Measurements from ENCODE around the gene RFWD3.

Gene RFWD3

GRCh38 chr16:74699666-74700065 is 33.0 kb upstream of the RFWD3 start:
- Histone ChIP-seq H3K4me1 (ENCODE audit: control insufficient read depth in 5 of 5, insufficient read depth in 5 of 5, low read length in 5 of 5) (peaks cover 0 to 37% (median 32%) of the 10 kb centered on the region in 5 donors), H3K27ac (ENCODE audit: low read depth, low read length) (peak overlapping the region; percentile 71), H3K4me3 (ENCODE audit: low read depth in 1 of 5, low read length in 5 of 5) (peak overlapping the region; percentile 35 to 96 (median 83)), H3K36me3 (ENCODE audit: control insufficient read depth in 5 of 5, insufficient read depth in 5 of 5, low read length in 5 of 5) (peaks cover 0 to 9% (median 4%) of the 10 kb centered on the region in 5 donors), H3K27me3 (ENCODE audit: control insufficient read depth in 5 of 5, insufficient read depth in 4 of 5, low read length in 5 of 5) (no peaks in the 10 kb centered on the region), H3K9me3 (ENCODE audit: control insufficient read depth in 5 of 5, low read length in 5 of 5) (no peaks in the 10 kb centered on the region), H3K9ac (ENCODE audit: low read length in 5 of 5) (peak overlapping the region in 3 of 5 donors; percentile 63 to 87 (median 79))

GRCh38 chr16:74698222-74698621 is 31.5 kb upstream of the RFWD3 start:
- Histone ChIP-seq H3K9ac (ENCODE audit: low read length in 5 of 5) (peak overlapping the region in 2 of 5 donors; percentile 47), H3K9me3 (ENCODE audit: control insufficient read depth in 5 of 5, low read length in 5 of 5) (no peaks in the 10 kb centered on the region), H3K27me3 (ENCODE audit: control insufficient read depth in 5 of 5, insufficient read depth in 4 of 5, low read length in 5 of 5) (no peaks in the 10 kb centered on the region), H3K36me3 (ENCODE audit: control insufficient read depth in 5 of 5, insufficient read depth in 5 of 5, low read length in 5 of 5) (peaks cover 0 to 14% (median 11%) of the 10 kb centered on the region in 5 donors), H3K4me1 (ENCODE audit: control insufficient read depth in 5 of 5, insufficient read depth in 5 of 5, low read length in 5 of 5) (peaks cover 0 to 37% (median 32%) of the 10 kb centered on the region in 5 donors), H3K4me3 (ENCODE audit: low read depth in 1 of 5, low read length in 5 of 5) (peak overlapping the region in 4 of 5 donors; percentile 30 to 47 (median 36)), H3K27ac (ENCODE audit: low read depth, low read length) (peak overlapping the region; percentile 71)

- Histone ChIP-seq H3K36me3 (ENCODE audit: control insufficient read depth in 5 of 5, insufficient read depth in 5 of 5, low read length in 5 of 5) (peaks cover 0 to 34% (median 28%) of the 10 kb centered on the region in 5 donors), H3K27ac (ENCODE audit: low read depth, low read length) (peak overlapping the region; percentile 42), H3K4me1 (ENCODE audit: control insufficient read depth in 5 of 5, insufficient read depth in 5 of 5, low read length in 5 of 5) (peaks cover 0 to 29% (median 21%) of the 10 kb centered on the region in 5 donors), H3K27me3 (ENCODE audit: control insufficient read depth in 5 of 5, insufficient read depth in 4 of 5, low read length in 5 of 5) (no peaks in the 10 kb centered on the region), H3K9ac (ENCODE audit: low read length in 5 of 5) (peak overlapping the region in 3 of 5 donors; percentile 33 to 76 (median 74)), H3K9me3 (ENCODE audit: control insufficient read depth in 5 of 5, low read length in 5 of 5) (no peaks in the 10 kb centered on the region), H3K4me3 (ENCODE audit: low read depth in 1 of 5, low read length in 5 of 5) (peak overlapping the region; percentile 62 to 78 (median 68))
These were observed 29.1 kb upstream of the RFWD3 start for GRCh38 chr16:74695450-74696422.

GRCh38 chr16:74691093-74691855 is 24.6 kb upstream of the RFWD3 start:
- H3K36me3 ChIP-seq (ENCODE audit: control insufficient read depth in 5 of 5, insufficient read depth in 5 of 5, low read length in 5 of 5) = peaks cover 0 to 54% (median 44%) of the 10 kb centered on the region in 5 donors
- H3K27ac ChIP-seq (ENCODE audit: low read depth, low read length) = no peak overlapping the region
- no peaks in the 10 kb centered on the region for H3K9me3 ChIP-seq (ENCODE audit: control insufficient read depth in 5 of 5, low read length in 5 of 5)

GRCh38 chr16:74682556-74682955 is 15.9 kb upstream of the RFWD3 start:
- H3K4me1 ChIP-seq (ENCODE audit: control insufficient read depth in 5 of 5, insufficient read depth in 5 of 5, low read length in 5 of 5) = peaks cover 0 to 13% (median 4%) of the 10 kb centered on the region in 5 donors
- H3K36me3 ChIP-seq (ENCODE audit: control insufficient read depth in 5 of 5, insufficient read depth in 5 of 5, low read length in 5 of 5) = peaks cover 0 to 61% (median 44%) of the 10 kb centered on the region in 5 donors
- H3K9ac ChIP-seq (ENCODE audit: low read length in 5 of 5) = no peak overlapping the region
- no peaks in the 10 kb centered on the region for H3K27me3 ChIP-seq (ENCODE audit: control insufficient read depth in 5 of 5, insufficient read depth in 4 of 5, low read length in 5 of 5)
- no peak overlapping the region for H3K27ac ChIP-seq (ENCODE audit: low read depth, low read length)
- H3K4me3 ChIP-seq (ENCODE audit: low read depth in 1 of 5, low read length in 5 of 5) = no peak overlapping the region
- H3K9me3 ChIP-seq (ENCODE audit: control insufficient read depth in 5 of 5, low read length in 5 of 5) = no peaks in the 10 kb centered on the region

More at GRCh38 chr16:74691093-74691855, 24.6 kb upstream of the RFWD3 start:
- Histone ChIP-seq H3K9ac (ENCODE audit: low read length in 5 of 5) (no peak overlapping the region), H3K27me3 (ENCODE audit: control insufficient read depth in 5 of 5, insufficient read depth in 4 of 5, low read length in 5 of 5) (no peaks in the 10 kb centered on the region), H3K4me3 (ENCODE audit: low read depth in 1 of 5, low read length in 5 of 5) (no peak overlapping the region), H3K4me1 (ENCODE audit: control insufficient read depth in 5 of 5, insufficient read depth in 5 of 5, low read length in 5 of 5) (peaks cover 0 to 7% (median 4%) of the 10 kb centered on the region in 5 donors)

- Histone ChIP-seq H3K4me1 (ENCODE audit: control insufficient read depth in 5 of 5, insufficient read depth in 5 of 5, low read length in 5 of 5) (peaks cover 0 to 13% (median 4%) of the 10 kb centered on the region in 5 donors), H3K9ac (ENCODE audit: low read length in 5 of 5) (no peak overlapping the region), H3K4me3 (ENCODE audit: low read depth in 1 of 5, low read length in 5 of 5) (no peak overlapping the region), H3K27ac (ENCODE audit: low read depth, low read length) (no peak overlapping the region), H3K9me3 (ENCODE audit: control insufficient read depth in 5 of 5, low read length in 5 of 5) (no peaks in the 10 kb centered on the region), H3K36me3 (ENCODE audit: control insufficient read depth in 5 of 5, insufficient read depth in 5 of 5, low read length in 5 of 5) (peaks cover 2 to 72% (median 56%) of the 10 kb centered on the region in 5 donors), H3K27me3 (ENCODE audit: control insufficient read depth in 5 of 5, insufficient read depth in 4 of 5, low read length in 5 of 5) (no peaks in the 10 kb centered on the region)
These were observed 14.0 kb upstream of the RFWD3 start for GRCh38 chr16:74680681-74681080.

- Histone ChIP-seq H3K27me3 (ENCODE audit: control insufficient read depth in 5 of 5, insufficient read depth in 4 of 5, low read length in 5 of 5) (no peaks in the 10 kb centered on the region), H3K36me3 (ENCODE audit: control insufficient read depth in 5 of 5, insufficient read depth in 5 of 5, low read length in 5 of 5) (peaks cover 4 to 72% (median 59%) of the 10 kb centered on the region in 5 donors), H3K4me1 (ENCODE audit: control insufficient read depth in 5 of 5, insufficient read depth in 5 of 5, low read length in 5 of 5) (peaks cover 0 to 13% (median 4%) of the 10 kb centered on the region in 5 donors), H3K9me3 (ENCODE audit: control insufficient read depth in 5 of 5, low read length in 5 of 5) (no peaks in the 10 kb centered on the region), H3K4me3 (ENCODE audit: low read depth in 1 of 5, low read length in 5 of 5) (peak overlapping the region in 1 of 5 donors; percentile 5), H3K9ac (ENCODE audit: low read length in 5 of 5) (no peak overlapping the region), H3K27ac (ENCODE audit: low read depth, low read length) (no peak overlapping the region)
These were observed 13.3 kb upstream of the RFWD3 start for GRCh38 chr16:74679983-74680382.

- peaks cover 4 to 86% (median 66%) of the 10 kb centered on the region in 5 donors for H3K36me3 ChIP-seq (ENCODE audit: control insufficient read depth in 5 of 5, insufficient read depth in 5 of 5, low read length in 5 of 5)
These were observed 11.2 kb upstream of the RFWD3 start for GRCh38 chr16:74677868-74678267.

GRCh38 chr16:74673876-74674275 is 7.2 kb upstream of the RFWD3 start:
- no peak overlapping the region for H3K27ac ChIP-seq (ENCODE audit: low read depth, low read length)
- no peaks in the 10 kb centered on the region for H3K9me3 ChIP-seq (ENCODE audit: control insufficient read depth in 5 of 5, low read length in 5 of 5)
- H3K9ac ChIP-seq (ENCODE audit: low read length in 5 of 5) = no peak overlapping the region
- no peaks in the 10 kb centered on the region for H3K4me1 ChIP-seq (ENCODE audit: control insufficient read depth in 5 of 5, insufficient read depth in 5 of 5, low read length in 5 of 5)
- peaks cover 15 to 67% (median 54%) of the 10 kb centered on the region in 5 donors for H3K36me3 ChIP-seq (ENCODE audit: control insufficient read depth in 5 of 5, insufficient read depth in 5 of 5, low read length in 5 of 5)
- H3K4me3 ChIP-seq (ENCODE audit: low read depth in 1 of 5, low read length in 5 of 5) = no peak overlapping the region
- H3K27me3 ChIP-seq (ENCODE audit: control insufficient read depth in 5 of 5, insufficient read depth in 4 of 5, low read length in 5 of 5) = no peaks in the 10 kb centered on the region

More at GRCh38 chr16:74677868-74678267, 11.2 kb upstream of the RFWD3 start:
- Histone ChIP-seq H3K4me3 (ENCODE audit: low read depth in 1 of 5, low read length in 5 of 5) (no peak overlapping the region), H3K27me3 (ENCODE audit: control insufficient read depth in 5 of 5, insufficient read depth in 4 of 5, low read length in 5 of 5) (no peaks in the 10 kb centered on the region), H3K27ac (ENCODE audit: low read depth, low read length) (no peak overlapping the region), H3K9me3 (ENCODE audit: control insufficient read depth in 5 of 5, low read length in 5 of 5) (no peaks in the 10 kb centered on the region), H3K9ac (ENCODE audit: low read length in 5 of 5) (no peak overlapping the region), H3K4me1 (ENCODE audit: control insufficient read depth in 5 of 5, insufficient read depth in 5 of 5, low read length in 5 of 5) (peaks cover 0 to 13% (median 4%) of the 10 kb centered on the region in 5 donors)

Data from subcutaneous abdominal adipose tissue (tissue), 5 donors.